Measurements from ENCODE around the gene AMPH.

The AMPH gene

DNA sequence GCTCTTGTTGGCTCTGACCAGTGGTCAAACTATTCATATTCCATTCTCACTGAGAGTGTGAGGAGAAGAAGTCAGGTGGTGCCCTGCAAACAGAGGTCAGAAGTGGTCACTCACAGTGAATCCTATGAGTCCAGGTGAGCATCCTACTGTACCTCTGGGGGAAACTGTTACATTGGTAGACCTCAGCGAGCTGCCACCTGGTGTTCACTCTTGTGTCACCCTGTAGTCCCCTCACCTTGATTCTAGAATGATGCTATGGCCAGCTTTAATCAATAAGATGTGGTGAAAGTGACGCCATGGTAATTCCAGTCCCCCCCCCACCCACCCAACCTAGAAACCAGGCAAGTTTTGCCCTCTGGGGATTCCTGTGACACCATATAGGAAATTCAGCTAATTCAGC, 1.2 kb upstream of the AMPH start:
- no peaks in the 10 kb centered on the region for H3K27me3 ChIP-seq (ENCODE audit: low read depth, low read length)
- no peaks in the 10 kb centered on the region for H3K4me1 ChIP-seq (ENCODE audit: low read length)
- no peak overlapping the region for H3K27ac ChIP-seq (ENCODE audit: low read length)
- no peak overlapping the region for H2AFZ ChIP-seq (ENCODE audit: low read depth, low read length)
- no peaks in the 10 kb centered on the region for H3K36me3 ChIP-seq (replicated peaks; ENCODE audit: low read depth, low read length)
- H3K4me3 ChIP-seq (ENCODE audit: low read length): no peak overlapping the region
- H3K9me3 ChIP-seq (ENCODE audit: insufficient read depth, low read length): no peaks in the 10 kb centered on the region
- no peak for TF ChIP-seq EZH2phosphoT487 (IDR thresholded peaks at IDR 0.05; ENCODE audit: low read depth)
- TF ChIP-seq, protein P1, sequence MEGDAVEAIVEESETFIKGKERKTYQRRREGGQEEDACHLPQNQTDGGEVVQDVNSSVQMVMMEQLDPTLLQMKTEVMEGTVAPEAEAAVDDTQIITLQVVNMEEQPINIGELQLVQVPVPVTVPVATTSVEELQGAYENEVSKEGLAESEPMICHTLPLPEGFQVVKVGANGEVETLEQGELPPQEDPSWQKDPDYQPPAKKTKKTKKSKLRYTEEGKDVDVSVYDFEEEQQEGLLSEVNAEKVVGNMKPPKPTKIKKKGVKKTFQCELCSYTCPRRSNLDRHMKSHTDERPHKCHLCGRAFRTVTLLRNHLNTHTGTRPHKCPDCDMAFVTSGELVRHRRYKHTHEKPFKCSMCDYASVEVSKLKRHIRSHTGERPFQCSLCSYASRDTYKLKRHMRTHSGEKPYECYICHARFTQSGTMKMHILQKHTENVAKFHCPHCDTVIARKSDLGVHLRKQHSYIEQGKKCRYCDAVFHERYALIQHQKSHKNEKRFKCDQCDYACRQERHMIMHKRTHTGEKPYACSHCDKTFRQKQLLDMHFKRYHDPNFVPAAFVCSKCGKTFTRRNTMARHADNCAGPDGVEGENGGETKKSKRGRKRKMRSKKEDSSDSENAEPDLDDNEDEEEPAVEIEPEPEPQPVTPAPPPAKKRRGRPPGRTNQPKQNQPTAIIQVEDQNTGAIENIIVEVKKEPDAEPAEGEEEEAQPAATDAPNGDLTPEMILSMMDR (IDR thresholded peaks at IDR 0.05; ENCODE audit: low read depth, low read length): no peak
- no peak overlapping the region for H3K9ac ChIP-seq (ENCODE audit: low read length)
- no peaks in the 10 kb centered on the region for H4K20me1 ChIP-seq (ENCODE audit: insufficient read depth, low read length)
- no peaks in the 10 kb centered on the region for H3K79me2 ChIP-seq (ENCODE audit: low read length)
- H3K4me2 ChIP-seq (ENCODE audit: low read length): no peak overlapping the region

DNA sequence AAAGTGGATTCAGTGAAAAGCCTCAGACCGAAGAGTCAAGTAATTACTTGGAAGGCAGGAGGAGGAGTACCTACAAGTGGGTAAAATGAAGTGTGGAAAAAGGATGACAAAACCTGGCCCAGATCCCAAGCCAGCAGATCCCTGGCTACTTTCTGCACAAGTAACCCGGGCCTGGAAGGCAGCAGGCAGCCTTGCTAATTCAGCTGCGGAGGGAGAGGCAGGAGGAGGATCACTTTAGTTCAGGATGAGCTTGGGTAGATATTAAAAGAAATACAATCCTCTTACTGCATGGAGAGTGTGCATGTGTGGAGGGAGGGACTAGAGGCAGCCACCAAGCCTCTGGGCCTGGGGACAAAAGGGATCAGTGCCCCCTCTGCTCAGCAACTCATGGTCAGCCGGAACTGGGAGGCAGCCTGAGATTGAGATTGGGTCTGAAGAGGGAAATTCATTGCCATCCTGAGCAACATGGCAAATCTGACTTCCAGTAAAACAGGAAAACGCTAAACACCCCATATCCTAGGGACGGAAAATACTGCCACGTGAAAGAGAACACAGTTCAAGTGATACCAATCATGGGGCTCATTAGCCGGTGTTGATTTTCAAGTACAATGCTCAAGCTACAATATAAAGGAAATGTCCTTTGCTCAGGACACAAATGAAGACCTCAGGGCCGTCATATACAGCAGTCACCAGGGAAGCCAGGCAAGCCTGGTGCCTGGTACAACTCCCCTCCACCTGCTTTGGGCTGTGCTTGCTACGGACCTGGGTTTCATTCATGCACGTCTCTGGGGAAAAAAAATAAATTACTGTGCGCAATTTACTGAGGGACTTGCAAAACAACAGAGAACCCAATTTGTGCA, 1.3 kb downstream of the AMPH start:
- TF ChIP-seq, protein P1 (IDR thresholded peaks at IDR 0.05; ENCODE audit: low read depth, low read length): no peak
- no peak for TF ChIP-seq EZH2phosphoT487 (IDR thresholded peaks at IDR 0.05; ENCODE audit: low read depth)
- H2AFZ ChIP-seq (ENCODE audit: low read depth, low read length): no peak overlapping the region
- H3K27me3 ChIP-seq (ENCODE audit: low read depth, low read length): peaks cover 5% of the 10 kb centered on the region; the same call in 1 of the 2 replicates
- no peaks in the 10 kb centered on the region for H3K4me1 ChIP-seq (ENCODE audit: low read length)
- H3K9me3 ChIP-seq (ENCODE audit: insufficient read depth, low read length): no peaks in the 10 kb centered on the region
- H3K9ac ChIP-seq (ENCODE audit: low read length): no peak overlapping the region
- H4K20me1 ChIP-seq (ENCODE audit: insufficient read depth, low read length): no peaks in the 10 kb centered on the region
- no peak overlapping the region for H3K4me2 ChIP-seq (ENCODE audit: low read length)
- no peaks in the 10 kb centered on the region for H3K79me2 ChIP-seq (ENCODE audit: low read length)
- H3K27ac ChIP-seq (ENCODE audit: low read length): no peak overlapping the region
- no peak overlapping the region for H3K4me3 ChIP-seq (ENCODE audit: low read length)
- no peaks in the 10 kb centered on the region for H3K36me3 ChIP-seq (replicated peaks; ENCODE audit: low read depth, low read length)

DNA sequence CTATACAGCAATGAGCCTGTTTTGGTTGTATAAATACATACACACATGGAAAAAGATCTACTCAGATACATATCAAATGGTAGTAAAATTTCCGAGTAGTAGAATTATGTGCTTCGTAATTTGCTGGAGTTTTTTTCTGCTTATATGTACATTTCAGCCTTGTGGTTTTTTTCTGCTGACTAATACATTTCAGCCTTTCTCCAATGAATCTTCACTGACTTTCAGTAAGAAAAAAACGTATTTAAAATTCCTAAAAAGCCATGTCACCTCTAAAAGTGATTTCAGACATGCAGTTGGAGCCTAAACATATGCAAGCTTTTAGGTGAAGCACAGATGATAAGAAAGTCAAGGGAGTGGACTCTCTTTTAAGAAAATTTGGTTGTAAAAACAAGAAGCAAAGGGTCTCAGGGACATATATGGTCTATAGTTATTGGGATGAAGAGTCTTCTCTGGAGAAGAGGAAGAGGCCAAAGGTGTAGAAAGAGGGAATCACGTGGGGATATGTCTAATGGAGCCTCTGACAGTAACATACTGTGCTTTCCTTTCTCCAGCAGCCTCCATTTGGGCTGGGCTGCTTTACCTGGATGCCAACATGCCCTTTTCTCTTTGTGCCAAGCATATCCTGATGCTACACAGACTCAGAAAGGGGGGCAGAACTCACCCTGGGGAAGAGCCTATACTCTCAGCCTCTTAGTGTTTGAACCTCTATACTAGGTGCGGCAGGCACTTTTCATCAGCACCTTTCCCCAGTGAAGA, 2.4 kb downstream of the AMPH start:
- Histone ChIP-seq H3K27ac (ENCODE audit: low read length) (no peak overlapping the region), H3K4me3 (ENCODE audit: low read length) (no peak overlapping the region), H3K79me2 (ENCODE audit: low read length) (no peaks in the 10 kb centered on the region), H3K36me3 (replicated peaks; ENCODE audit: low read depth, low read length) (no peaks in the 10 kb centered on the region), H3K9ac (ENCODE audit: low read length) (no peak overlapping the region), H3K27me3 (ENCODE audit: low read depth, low read length) (peaks cover 5% of the 10 kb centered on the region; the same call in 1 of the 2 replicates), H3K4me2 (ENCODE audit: low read length) (no peak overlapping the region), H3K4me1 (ENCODE audit: low read length) (no peaks in the 10 kb centered on the region), H4K20me1 (ENCODE audit: insufficient read depth, low read length) (no peaks in the 10 kb centered on the region), H3K9me3 (ENCODE audit: insufficient read depth, low read length) (no peaks in the 10 kb centered on the region), H2AFZ (ENCODE audit: low read depth, low read length) (no peak overlapping the region)
- TF ChIP-seq, protein P1 (IDR thresholded peaks at IDR 0.05; ENCODE audit: low read depth, low read length): no peak
- no peak for TF ChIP-seq EZH2phosphoT487 (IDR thresholded peaks at IDR 0.05; ENCODE audit: low read depth)

DNA sequence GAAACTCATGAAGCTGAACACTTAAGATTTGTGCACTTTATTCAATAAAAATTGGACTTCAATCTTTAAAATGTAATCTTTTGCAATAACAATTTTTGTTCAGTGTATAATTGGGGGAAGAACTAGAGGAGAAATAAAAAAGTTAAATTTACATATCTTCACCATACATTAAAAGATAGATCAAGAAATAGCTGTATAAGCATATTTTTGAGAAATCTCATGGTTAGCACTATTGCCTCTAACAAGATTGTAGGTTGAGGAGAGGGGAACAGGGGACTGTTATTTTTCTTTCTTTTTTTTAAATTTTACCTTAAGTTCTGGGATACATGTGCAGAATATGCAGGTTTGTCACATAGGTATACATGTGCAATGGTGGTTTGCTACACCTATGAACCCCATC, 5.3 kb downstream of the AMPH start:
- Histone ChIP-seq H3K9ac (ENCODE audit: low read length) (no peak overlapping the region), H3K27me3 (ENCODE audit: low read depth, low read length) (peaks cover 5% of the 10 kb centered on the region; the same call in 1 of the 2 replicates), H3K36me3 (replicated peaks; ENCODE audit: low read depth, low read length) (no peaks in the 10 kb centered on the region), H4K20me1 (ENCODE audit: insufficient read depth, low read length) (no peaks in the 10 kb centered on the region), H2AFZ (ENCODE audit: low read depth, low read length) (no peak overlapping the region), H3K4me3 (ENCODE audit: low read length) (no peak overlapping the region), H3K9me3 (ENCODE audit: insufficient read depth, low read length) (no peaks in the 10 kb centered on the region), H3K4me2 (ENCODE audit: low read length) (no peak overlapping the region), H3K27ac (ENCODE audit: low read length) (no peak overlapping the region), H3K79me2 (ENCODE audit: low read length) (no peaks in the 10 kb centered on the region), H3K4me1 (ENCODE audit: low read length) (no peaks in the 10 kb centered on the region)
- TF ChIP-seq EZH2phosphoT487 (IDR thresholded peaks at IDR 0.05; ENCODE audit: low read depth): no peak
- TF ChIP-seq, protein P1 (IDR thresholded peaks at IDR 0.05; ENCODE audit: low read depth, low read length): no peak
